Measurements from ENCODE around the gene CNGA3.
"Not testable (repeated sequence)": the region's sequence is repeated elsewhere in the genome, so short reads cannot be mapped to it uniquely, and the experiment has no call there.

The CNGA3 gene

GRCh38 chr2:98310010-98310409, 36.2 kb upstream of the CNGA3 start:
- H3K4me1 ChIP-seq (ENCODE audit: control insufficient read depth, insufficient read depth, low read length), result no peaks in the 10 kb centered on the region
- no peaks in the 10 kb centered on the region for H3K36me3 ChIP-seq (ENCODE audit: insufficient read depth, low read length)
- no peaks in the 10 kb centered on the region for H3K27me3 ChIP-seq (ENCODE audit: control insufficient read depth, insufficient read depth, low read length)
- H3K4me3 ChIP-seq (ENCODE audit: low read length), result no peak overlapping the region
- H3K9ac ChIP-seq (ENCODE audit: low read depth, low read length), result no peak overlapping the region
- H3K4me2 ChIP-seq (ENCODE audit: low read length), result no peak overlapping the region
- no peaks in the 10 kb centered on the region for H3K9me3 ChIP-seq (replicated peaks; ENCODE audit: low read length)

GRCh38 chr2:98311090-98311489, 35.2 kb upstream of the CNGA3 start:
- Histone ChIP-seq H3K4me1 (ENCODE audit: control insufficient read depth, insufficient read depth, low read length) (no peaks in the 10 kb centered on the region), H3K36me3 (ENCODE audit: insufficient read depth, low read length) (no peaks in the 10 kb centered on the region), H3K4me3 (ENCODE audit: low read length) (no peak overlapping the region), H3K4me2 (ENCODE audit: low read length) (no peak overlapping the region), H3K27me3 (ENCODE audit: control insufficient read depth, insufficient read depth, low read length) (no peaks in the 10 kb centered on the region), H3K9ac (ENCODE audit: low read depth, low read length) (no peak overlapping the region), H3K9me3 (replicated peaks; ENCODE audit: low read length) (no peaks in the 10 kb centered on the region)

GRCh38 chr2:98311771-98312545, 34.3 kb upstream of the CNGA3 start:
- no peaks in the 10 kb centered on the region for H3K27me3 ChIP-seq (ENCODE audit: control insufficient read depth, insufficient read depth, low read length)
- H3K4me3 ChIP-seq (ENCODE audit: low read length), result no peak overlapping the region
- H3K9ac ChIP-seq (ENCODE audit: low read depth, low read length), result no peak overlapping the region
- no peaks in the 10 kb centered on the region for H3K4me1 ChIP-seq (ENCODE audit: control insufficient read depth, insufficient read depth, low read length)
- H3K9me3 ChIP-seq (replicated peaks; ENCODE audit: low read length), result no peaks in the 10 kb centered on the region
- H3K4me2 ChIP-seq (ENCODE audit: low read length), result no peak overlapping the region
- H3K36me3 ChIP-seq (ENCODE audit: insufficient read depth, low read length), result no peaks in the 10 kb centered on the region

DNA sequence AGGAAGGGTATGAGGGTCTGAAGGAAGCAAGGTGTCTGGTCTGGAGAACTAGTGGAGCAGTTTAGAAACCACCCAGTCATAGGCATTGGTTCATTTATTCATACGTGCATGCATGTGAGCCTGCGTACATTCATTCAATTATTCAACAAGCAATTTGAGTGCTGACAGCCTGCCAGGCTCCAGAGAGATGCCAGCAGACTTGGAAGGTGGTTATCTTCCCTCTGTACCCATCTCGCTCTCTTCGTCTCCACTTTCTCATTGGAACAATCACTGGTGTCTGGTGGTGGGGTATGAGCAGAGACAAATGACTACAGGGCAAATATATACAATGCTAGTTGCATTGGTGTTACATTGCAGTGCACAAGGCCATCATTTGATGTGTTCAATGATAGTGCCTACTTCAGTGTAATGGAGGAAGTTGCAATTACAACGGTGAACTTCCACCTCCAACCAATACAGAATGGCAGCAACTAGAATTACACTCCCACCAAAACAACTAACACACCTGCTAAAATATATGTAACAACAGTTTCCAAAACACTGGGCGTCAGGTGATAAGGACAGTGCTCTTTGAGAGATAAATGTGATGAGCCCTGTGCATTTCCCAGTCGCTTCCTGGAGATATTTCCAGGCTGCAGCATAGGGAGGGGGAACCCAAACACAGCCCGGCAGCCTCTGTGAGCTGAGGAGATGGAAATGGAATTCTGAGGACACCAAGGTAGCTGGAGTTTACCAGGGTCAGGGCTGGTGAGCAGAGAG, 32.6 kb upstream of the CNGA3 start:
- H3K4me2 ChIP-seq (ENCODE audit: low read length), result no peak overlapping the region
- no peaks in the 10 kb centered on the region for H3K4me1 ChIP-seq (ENCODE audit: control insufficient read depth, insufficient read depth, low read length)
- no peaks in the 10 kb centered on the region for H3K27me3 ChIP-seq (ENCODE audit: control insufficient read depth, insufficient read depth, low read length)

DNA sequence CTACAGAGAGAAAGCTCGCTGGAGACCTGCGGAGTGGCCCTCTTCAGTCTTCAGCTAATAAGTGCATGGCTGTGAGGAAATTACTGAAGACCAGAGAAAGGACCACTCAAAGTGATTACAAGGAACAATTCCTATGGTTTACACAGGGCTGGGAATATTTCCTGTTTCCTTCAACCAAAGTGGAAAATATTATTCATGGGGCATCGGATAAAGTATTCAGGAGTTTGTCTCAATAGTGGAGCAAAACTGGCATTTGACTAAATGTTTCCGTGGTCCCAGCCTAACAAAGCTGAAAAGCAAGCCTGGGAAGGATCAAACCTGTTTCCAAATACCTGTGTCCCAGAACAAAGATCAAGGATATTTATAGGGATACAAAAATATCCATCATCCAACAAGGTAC, 32.0 kb upstream of the CNGA3 start:
- no peak overlapping the region for H3K4me2 ChIP-seq (ENCODE audit: low read length)
- no peak overlapping the region for H3K4me3 ChIP-seq (ENCODE audit: low read length)
- H3K4me1 ChIP-seq (ENCODE audit: control insufficient read depth, insufficient read depth, low read length), result no peaks in the 10 kb centered on the region
- H3K9me3 ChIP-seq (replicated peaks; ENCODE audit: low read length), result no peaks in the 10 kb centered on the region
- H3K27me3 ChIP-seq (ENCODE audit: control insufficient read depth, insufficient read depth, low read length), result no peaks in the 10 kb centered on the region
- no peak overlapping the region for H3K9ac ChIP-seq (ENCODE audit: low read depth, low read length)
- H3K36me3 ChIP-seq (ENCODE audit: insufficient read depth, low read length), result no peaks in the 10 kb centered on the region

More for the DNA sequence above, 32.6 kb upstream of the CNGA3 start:
- Histone ChIP-seq H3K9me3 (replicated peaks; ENCODE audit: low read length) (no peaks in the 10 kb centered on the region), H3K9ac (ENCODE audit: low read depth, low read length) (no peak overlapping the region), H3K4me3 (ENCODE audit: low read length) (no peak overlapping the region), H3K36me3 (ENCODE audit: insufficient read depth, low read length) (no peaks in the 10 kb centered on the region)

GRCh38 chr2:98315957-98316356, 30.3 kb upstream of the CNGA3 start:
- H3K9me3 ChIP-seq (replicated peaks; ENCODE audit: low read length), result no peaks in the 10 kb centered on the region
- H3K9ac ChIP-seq (ENCODE audit: low read depth, low read length), result no peak overlapping the region
- H3K27me3 ChIP-seq (ENCODE audit: control insufficient read depth, insufficient read depth, low read length), result no peaks in the 10 kb centered on the region
- H3K4me3 ChIP-seq (ENCODE audit: low read length), result no peak overlapping the region
- no peak overlapping the region for H3K4me2 ChIP-seq (ENCODE audit: low read length)
- H3K36me3 ChIP-seq (ENCODE audit: insufficient read depth, low read length), result no peaks in the 10 kb centered on the region
- no peaks in the 10 kb centered on the region for H3K4me1 ChIP-seq (ENCODE audit: control insufficient read depth, insufficient read depth, low read length)

DNA sequence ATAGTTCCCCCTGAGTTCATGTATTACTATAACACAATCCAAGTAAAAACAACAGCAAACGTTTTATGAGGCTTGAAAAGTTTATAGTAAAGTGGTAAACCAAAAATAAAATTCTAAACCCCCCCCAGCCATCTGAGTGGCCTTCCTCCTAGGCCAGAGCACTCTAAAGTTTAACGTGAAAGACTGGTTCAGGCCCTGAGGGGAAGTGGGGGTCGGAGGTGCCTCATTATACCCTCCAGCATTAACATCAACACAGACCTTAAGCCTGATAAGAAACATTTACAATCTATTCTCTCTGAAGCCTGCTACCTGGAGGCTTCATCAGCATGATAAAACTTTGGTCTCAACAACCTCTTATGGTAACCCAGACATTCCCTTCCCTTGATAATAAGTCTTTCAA, 29.0 kb upstream of the CNGA3 start:
- H3K4me1 ChIP-seq (ENCODE audit: control insufficient read depth, insufficient read depth, low read length), result no peaks in the 10 kb centered on the region
- H3K27me3 ChIP-seq (ENCODE audit: control insufficient read depth, insufficient read depth, low read length), result no peaks in the 10 kb centered on the region
- no peak overlapping the region for H3K4me3 ChIP-seq (ENCODE audit: low read length)
- H3K9ac ChIP-seq (ENCODE audit: low read depth, low read length), result no peak overlapping the region
- H3K4me2 ChIP-seq (ENCODE audit: low read length), result no peak overlapping the region
- no peaks in the 10 kb centered on the region for H3K36me3 ChIP-seq (ENCODE audit: insufficient read depth, low read length)
- H3K9me3 ChIP-seq (replicated peaks; ENCODE audit: low read length), result peaks cover 5% of the 10 kb centered on the region

- not testable (repeated sequence) for H3K4me2 ChIP-seq (ENCODE audit: low read length); H3K4me3 ChIP-seq (ENCODE audit: low read length); H3K9ac ChIP-seq (ENCODE audit: low read depth, low read length); H3K27me3 ChIP-seq (ENCODE audit: control insufficient read depth, insufficient read depth, low read length); H3K36me3 ChIP-seq (ENCODE audit: insufficient read depth, low read length)
- Histone ChIP-seq H3K4me1 (ENCODE audit: control insufficient read depth, insufficient read depth, low read length) (peaks cover 14% of the 10 kb centered on the region), H3K9me3 (replicated peaks; ENCODE audit: low read length) (peaks cover 10% of the 10 kb centered on the region)
Measured at GRCh38 chr2:98320171-98320570, 26.1 kb upstream of the CNGA3 start.

- Histone ChIP-seq H3K4me1 (ENCODE audit: control insufficient read depth, insufficient read depth, low read length) (peaks cover 14% of the 10 kb centered on the region), H3K9me3 (replicated peaks; ENCODE audit: low read length) (peaks cover 10% of the 10 kb centered on the region), H3K4me2 (ENCODE audit: low read length) (no peak overlapping the region), H3K9ac (ENCODE audit: low read depth, low read length) (no peak overlapping the region), H3K27me3 (ENCODE audit: control insufficient read depth, insufficient read depth, low read length) (no peaks in the 10 kb centered on the region), H3K4me3 (ENCODE audit: low read length) (no peak overlapping the region), H3K36me3 (ENCODE audit: insufficient read depth, low read length) (no peaks in the 10 kb centered on the region)
Measured at GRCh38 chr2:98324181-98324580, 22.1 kb upstream of the CNGA3 start.

- no peak overlapping the region for H3K4me2 ChIP-seq (ENCODE audit: low read length)
- H3K36me3 ChIP-seq (ENCODE audit: insufficient read depth, low read length), result no peaks in the 10 kb centered on the region
- no peak overlapping the region for H3K9ac ChIP-seq (ENCODE audit: low read depth, low read length)
- H3K27me3 ChIP-seq (ENCODE audit: control insufficient read depth, insufficient read depth, low read length), result no peaks in the 10 kb centered on the region
- H3K4me3 ChIP-seq (ENCODE audit: low read length), result no peak overlapping the region
- peaks cover 15% of the 10 kb centered on the region for H3K4me1 ChIP-seq (ENCODE audit: control insufficient read depth, insufficient read depth, low read length)
- peaks cover 6% of the 10 kb centered on the region for H3K9me3 ChIP-seq (replicated peaks; ENCODE audit: low read length)
Measured at GRCh38 chr2:98327776-98328175, 18.5 kb upstream of the CNGA3 start.

DNA sequence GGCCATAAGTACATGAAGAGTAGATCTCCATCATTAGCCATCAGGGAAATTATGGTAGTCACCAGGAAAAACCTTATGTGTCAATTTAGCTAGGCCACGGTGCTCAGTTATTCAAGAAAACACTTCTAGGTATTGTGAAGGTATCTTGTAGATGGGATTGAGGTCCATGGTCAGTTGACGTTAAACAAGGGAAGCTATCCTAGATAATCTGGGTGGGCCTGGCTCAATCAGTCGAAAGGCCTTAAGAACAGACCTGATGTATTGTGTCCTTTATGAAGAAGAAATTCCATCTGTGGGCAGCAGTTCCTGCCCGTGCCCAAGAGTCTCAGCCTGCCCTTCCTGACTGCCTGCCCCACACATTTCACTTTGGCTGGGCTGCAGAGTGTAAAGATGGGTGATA, 16.7 kb upstream of the CNGA3 start:
- H3K4me3 ChIP-seq (ENCODE audit: low read length), result no peak overlapping the region
- H3K36me3 ChIP-seq (ENCODE audit: insufficient read depth, low read length), result no peaks in the 10 kb centered on the region
- no peak overlapping the region for H3K4me2 ChIP-seq (ENCODE audit: low read length)
- peaks cover 21% of the 10 kb centered on the region for H3K4me1 ChIP-seq (ENCODE audit: control insufficient read depth, insufficient read depth, low read length)
- H3K27me3 ChIP-seq (ENCODE audit: control insufficient read depth, insufficient read depth, low read length), result no peaks in the 10 kb centered on the region
- H3K9ac ChIP-seq (ENCODE audit: low read depth, low read length), result no peak overlapping the region
- no peaks in the 10 kb centered on the region for H3K9me3 ChIP-seq (replicated peaks; ENCODE audit: low read length)

- H3K4me1 ChIP-seq (ENCODE audit: control insufficient read depth, insufficient read depth, low read length), result peaks cover 26% of the 10 kb centered on the region
Measured at GRCh38 chr2:98332989-98333388, 13.3 kb upstream of the CNGA3 start.

More at GRCh38 chr2:98332989-98333388, 13.3 kb upstream of the CNGA3 start:
- Histone ChIP-seq H3K4me2 (ENCODE audit: low read length) (no peak overlapping the region), H3K27me3 (ENCODE audit: control insufficient read depth, insufficient read depth, low read length) (no peaks in the 10 kb centered on the region), H3K36me3 (ENCODE audit: insufficient read depth, low read length) (no peaks in the 10 kb centered on the region), H3K4me3 (ENCODE audit: low read length) (no peak overlapping the region), H3K9ac (ENCODE audit: low read depth, low read length) (no peak overlapping the region), H3K9me3 (replicated peaks; ENCODE audit: low read length) (no peaks in the 10 kb centered on the region)
